Omental fat pad (tissue), 4 donors: ENCODE measurements around the gene ABLIM3. TPM values are rescaled to one million over a fixed set of nuclear protein-coding genes. Genes with fewer than 3 reads are reported as not detected.

ENCODE experiments used
- ATAC-seq: fragments of 150-250 bp; one replicate; pipeline ENCODE4 v1.9.1; 2016; ENCODE audit warnings: mild to moderate bottlenecking, moderate library complexity; ENCODE audit not compliant: low FRiP score
- DNase-seq: peaks from one replicate; pipeline ENCODE4 v3.0.0-alpha.2; 2019; ENCODE audit warnings: low spot score
- CTCF ChIP-seq, 3 donors: fragments of 450-650 bp; IDR thresholded peaks; one replicate each; pipeline ENCODE4 v1.5.1; 2016 to 2017; ENCODE audit warnings: antibody characterized with exemption in 3 of 3, mild to moderate bottlenecking in 3 of 3, moderate library complexity in 2 of 3
- total RNA-seq, 4 donors: library from RNA; depleted of rRNA; stranded (reverse); fragments of >200 nt; gene quantifications; one replicate each; pipeline ENCODE4 v1.1.0, GENCODE V29; 2016

Gene ABLIM3
- total RNA-seq, 4 donors from 2014 or later, result 47.8 to 456 (median 104) TPM

GRCh38 chr5:149301744-149302380 lies 160.6 kb downstream of the ABLIM3 start:
- TF ChIP-seq CTCF (IDR thresholded peaks at IDR 0.05), result no peak
- DNase-seq (no peak), ATAC-seq (no peak)

DNA sequence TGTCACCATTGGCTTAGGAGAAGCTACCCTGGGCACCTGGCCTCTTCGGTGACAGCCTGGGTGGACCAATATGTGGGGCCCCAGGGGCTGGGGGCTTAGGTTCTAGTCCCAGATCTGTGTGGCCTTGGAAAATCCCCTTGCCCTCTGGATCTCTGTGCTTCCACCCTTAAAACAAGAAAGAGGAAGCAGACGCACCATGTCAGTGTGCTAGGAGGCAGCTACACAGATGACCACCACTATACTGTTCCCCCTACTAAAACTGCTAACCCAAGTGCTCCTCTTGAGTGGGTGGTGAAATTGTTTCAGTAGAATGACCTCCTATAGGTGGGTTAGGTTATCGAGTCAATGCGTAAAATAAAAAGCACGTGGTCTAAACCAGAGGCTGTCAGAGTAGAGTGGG lies 161.3 kb downstream of the ABLIM3 start:
- DNase-seq, result no peak
- no peak for TF ChIP-seq CTCF (IDR thresholded peaks at IDR 0.05)
- ATAC-seq, result no peak

DNA sequence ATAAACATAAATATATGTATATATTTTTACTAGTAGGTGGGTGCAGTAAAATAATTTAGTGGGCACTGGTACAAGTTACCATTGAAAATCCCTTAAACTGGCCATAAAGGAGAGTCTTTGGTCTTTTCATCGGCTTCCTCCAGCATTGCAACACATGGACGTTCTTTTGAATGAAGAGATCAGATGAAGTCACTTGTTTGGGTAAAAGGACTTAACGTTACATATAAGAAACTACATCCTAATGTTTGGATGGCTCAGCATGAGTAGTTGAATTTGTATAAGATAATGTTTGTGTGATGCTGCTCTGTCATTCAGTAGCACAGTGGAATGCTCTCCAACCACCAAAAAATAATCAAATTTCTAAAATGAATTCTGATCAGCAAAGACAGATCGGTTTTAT lies 161.9 kb downstream of the ABLIM3 start:
- ATAC-seq, result no peak

GRCh38 chr5:149304195-149305078 lies 163.1 kb downstream of the ABLIM3 start:
- DNase-seq, result no peak
- no peak for TF ChIP-seq CTCF (IDR thresholded peaks at IDR 0.05)
- ATAC-seq, result peak; percentile 12

More for the DNA sequence above, 161.9 kb downstream of the ABLIM3 start:
- DNase-seq, result no peak
- no peak for TF ChIP-seq CTCF (IDR thresholded peaks at IDR 0.05)

- TF ChIP-seq CTCF (IDR thresholded peaks at IDR 0.05), result no peak
- DNase-seq (no peak), ATAC-seq (no peak)
Observed at GRCh38 chr5:149309354-149309753, 168.1 kb downstream of the ABLIM3 start.

Other genes with a start within 250 kb of the ABLIM3 start
- 1 to 10 TPM in 3 of 4 donors, under 1 TPM in 1; 0.69 to 8.4 (median 2.1) TPM for gene SH3TC2, start 78.4 kb upstream of the ABLIM3 start, total RNA-seq
- gene AFAP1L1, start 130.4 kb downstream of the ABLIM3 start, total RNA-seq, result 10 to 100 TPM; 44.1 to 58.5 (median 46.9) TPM
- 10 to 100 TPM; 10.9 to 18.4 (median 15.9) TPM for gene GRPEL2, start 204.0 kb downstream of the ABLIM3 start, total RNA-seq
- 1 to 10 TPM; 2.3 to 3.9 (median 2.5) TPM for gene PCYOX1L, start 216.6 kb downstream of the ABLIM3 start, total RNA-seq
- 1 to 10 TPM in 1 of 4 donors, not detected in 3; 1.1 TPM for gene IL17B, start 237.8 kb downstream of the ABLIM3 start, total RNA-seq